Activated CD8-positive, alpha-beta memory T cell treated with anti-CD3 and anti-CD28 coated beads for 4 hours (primary cell): ENCODE measurements around the gene NUP210.

ENCODE experiments used
- DNase-seq, 2 donors: peaks; one replicate each; pipeline ENCODE4 v3.0.0-alpha.2; 2020; ENCODE audit warnings: low read depth in 2 of 2

The NUP210 gene

GRCh38 chr3:13348661-13349396 lies 71.3 kb downstream of the NUP210 start:
- no peak for DNase-seq

- DNase-seq, result no peak
These were observed 72.0 kb downstream of the NUP210 start for GRCh38 chr3:13348100-13348499.

GRCh38 chr3:13347390-13347950 lies 72.7 kb downstream of the NUP210 start:
- DNase-seq, result no peak

- DNase-seq, result peak; percentile 43 to 51
These were observed 73.4 kb downstream of the NUP210 start for GRCh38 chr3:13346481-13347389.

- DNase-seq, result no peak
These were observed 74.3 kb downstream of the NUP210 start for GRCh38 chr3:13345772-13346171.

GRCh38 chr3:13345284-13345683 lies 74.8 kb downstream of the NUP210 start:
- DNase-seq, result no peak

GRCh38 chr3:13344663-13345062 lies 75.5 kb downstream of the NUP210 start:
- no peak for DNase-seq

GRCh38 chr3:13343601-13344000 lies 76.5 kb downstream of the NUP210 start:
- no peak for DNase-seq

- no peak for DNase-seq
These were observed 78.8 kb downstream of the NUP210 start for GRCh38 chr3:13341229-13341905.

- DNase-seq, result no peak
These were observed 80.3 kb downstream of the NUP210 start for GRCh38 chr3:13339833-13340232.

GRCh38 chr3:13338996-13339395 lies 81.1 kb downstream of the NUP210 start:
- no peak for DNase-seq

- no peak for DNase-seq
These were observed 81.9 kb downstream of the NUP210 start for GRCh38 chr3:13338231-13338630.

GRCh38 chr3:13336592-13336991 lies 83.5 kb downstream of the NUP210 start:
- DNase-seq, result no peak

GRCh38 chr3:13335503-13335902 lies 84.6 kb downstream of the NUP210 start:
- no peak for DNase-seq

- DNase-seq, result no peak
These were observed 85.1 kb downstream of the NUP210 start for GRCh38 chr3:13335059-13335458.

GRCh38 chr3:13333236-13333897 lies 86.8 kb downstream of the NUP210 start:
- DNase-seq, result no peak

GRCh38 chr3:13332740-13333139 lies 87.4 kb downstream of the NUP210 start:
- no peak for DNase-seq

GRCh38 chr3:13332158-13332557 lies 88.0 kb downstream of the NUP210 start:
- no peak for DNase-seq

GRCh38 chr3:13329746-13330145 lies 90.4 kb downstream of the NUP210 start:
- no peak for DNase-seq

GRCh38 chr3:13325892-13326443 lies 94.2 kb downstream of the NUP210 start:
- no peak for DNase-seq

GRCh38 chr3:13324835-13325501 lies 95.2 kb downstream of the NUP210 start:
- no peak for DNase-seq
